Mesothelial cell of epicardium (in vitro differentiated cells): ENCODE measurements around the gene C6orf132. TPM values are rescaled to one million over a fixed set of nuclear protein-coding genes. Genes with fewer than 3 reads are reported as not detected.

ENCODE experiments used
- DNase-seq, 2 experiments: peaks; one replicate each; pipeline ENCODE4 v3.0.0; 2021; ENCODE audit warnings: low spot score in 2 of 2; ENCODE audit not compliant: unreplicated experiment in 2 of 2
- H3K27ac Mint-ChIP-seq: 2 replicates; pipeline ENCODE4 v1.8.0; 2021; ENCODE audit warnings: mixed read lengths
- H3K27me3 Mint-ChIP-seq: 2 replicates; pipeline ENCODE4 v1.8.0; 2021; ENCODE audit warnings: low read depth, mixed read lengths
- H3K36me3 Mint-ChIP-seq: 2 replicates; pipeline ENCODE4 v1.8.0; 2021; ENCODE audit warnings: mixed read lengths
- H3K4me1 Mint-ChIP-seq: 2 replicates; pipeline ENCODE4 v1.8.0; 2021; ENCODE audit warnings: mixed read lengths
- H3K4me3 Mint-ChIP-seq: 2 replicates; pipeline ENCODE4 v1.8.0; 2021; ENCODE audit warnings: mild to moderate bottlenecking, moderate library complexity, mixed read lengths
- H3K9me3 Mint-ChIP-seq: 2 replicates; pipeline ENCODE4 v1.8.0; 2021; ENCODE audit warnings: mixed read lengths
- total RNA-seq: library from RNA; stranded (reverse); gene quantifications from 3 replicates; pipeline ENCODE4 v1.2.1, GENCODE V29; 2021
- TF ChIP-seq, protein P1 (sequence below): fragments of 200-600 bp; sonication (generic); IDR thresholded peaks from one replicate; pipeline ENCODE4 v1.5.0; 2021; ENCODE audit warnings: antibody characterized with exemption; ENCODE audit not compliant: unreplicated experiment

The C6orf132 gene
- total RNA-seq, 1 donor from 2014 or later: 22.4 TPM

- H3K27me3 Mint-ChIP-seq: no peaks in the 10 kb centered on the region
- peak overlapping the region; percentile 19 for H3K27ac Mint-ChIP-seq
- H3K36me3 Mint-ChIP-seq: peaks cover 29% of the 10 kb centered on the region
- TF ChIP-seq, protein P1, sequence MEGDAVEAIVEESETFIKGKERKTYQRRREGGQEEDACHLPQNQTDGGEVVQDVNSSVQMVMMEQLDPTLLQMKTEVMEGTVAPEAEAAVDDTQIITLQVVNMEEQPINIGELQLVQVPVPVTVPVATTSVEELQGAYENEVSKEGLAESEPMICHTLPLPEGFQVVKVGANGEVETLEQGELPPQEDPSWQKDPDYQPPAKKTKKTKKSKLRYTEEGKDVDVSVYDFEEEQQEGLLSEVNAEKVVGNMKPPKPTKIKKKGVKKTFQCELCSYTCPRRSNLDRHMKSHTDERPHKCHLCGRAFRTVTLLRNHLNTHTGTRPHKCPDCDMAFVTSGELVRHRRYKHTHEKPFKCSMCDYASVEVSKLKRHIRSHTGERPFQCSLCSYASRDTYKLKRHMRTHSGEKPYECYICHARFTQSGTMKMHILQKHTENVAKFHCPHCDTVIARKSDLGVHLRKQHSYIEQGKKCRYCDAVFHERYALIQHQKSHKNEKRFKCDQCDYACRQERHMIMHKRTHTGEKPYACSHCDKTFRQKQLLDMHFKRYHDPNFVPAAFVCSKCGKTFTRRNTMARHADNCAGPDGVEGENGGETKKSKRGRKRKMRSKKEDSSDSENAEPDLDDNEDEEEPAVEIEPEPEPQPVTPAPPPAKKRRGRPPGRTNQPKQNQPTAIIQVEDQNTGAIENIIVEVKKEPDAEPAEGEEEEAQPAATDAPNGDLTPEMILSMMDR: peak; percentile 81
- peak; percentile 52 to 88 for DNase-seq
- H3K4me3 Mint-ChIP-seq: no peak overlapping the region
- no peaks in the 10 kb centered on the region for H3K9me3 Mint-ChIP-seq
- H3K4me1 Mint-ChIP-seq: peaks cover 2% of the 10 kb centered on the region
Observed at GRCh38 chr6:42075159-42075838, 67.1 kb downstream of the C6orf132 start.

GRCh38 chr6:42073287-42073686 lies 69.1 kb downstream of the C6orf132 start:
- no peak overlapping the region for H3K27ac Mint-ChIP-seq

DNA sequence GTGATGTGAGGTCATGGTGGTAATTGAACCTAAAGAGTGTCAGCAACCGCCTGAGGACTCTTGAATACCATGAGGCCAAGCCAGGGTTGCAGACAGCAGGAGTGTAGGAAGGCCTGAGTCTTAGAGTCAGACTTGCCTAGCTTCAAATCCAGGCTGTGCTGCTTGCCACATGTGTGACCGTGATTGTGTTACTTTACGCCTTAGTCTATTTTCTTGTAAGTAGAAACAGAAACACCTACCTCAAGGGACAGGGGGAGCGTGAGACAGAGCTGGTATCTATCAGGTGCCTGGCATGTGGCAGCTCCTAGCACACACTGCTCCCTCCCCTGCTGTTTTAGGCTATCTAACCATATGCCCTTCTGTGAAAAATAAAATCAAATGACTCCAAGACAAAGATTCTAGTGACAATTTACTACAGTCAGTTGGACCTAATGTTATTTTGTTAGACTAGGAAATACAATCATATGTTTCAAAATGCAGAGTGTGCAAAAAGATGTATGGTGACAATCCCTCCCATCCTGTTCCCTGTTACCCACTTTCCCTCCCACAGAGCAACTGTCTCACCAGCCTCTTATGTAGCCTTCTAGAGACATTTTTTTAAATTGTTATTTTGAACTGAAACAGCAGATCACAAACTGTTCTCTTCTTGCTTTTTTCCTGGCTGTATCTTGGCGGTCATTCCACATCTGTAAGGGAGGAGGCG lies 70.4 kb downstream of the C6orf132 start:
- TF ChIP-seq, protein P1: no peak
- Mint-ChIP-seq H3K4me1 (peaks cover 2% of the 10 kb centered on the region), H3K27me3 (no peaks in the 10 kb centered on the region), H3K27ac (no peak overlapping the region), H3K9me3 (no peaks in the 10 kb centered on the region), H3K4me3 (no peak overlapping the region), H3K36me3 (peaks cover 19% of the 10 kb centered on the region)
- no peak for DNase-seq

More at GRCh38 chr6:42073287-42073686, 69.1 kb downstream of the C6orf132 start:
- TF ChIP-seq, protein P1: no peak
- no peak overlapping the region for H3K4me3 Mint-ChIP-seq
- peaks cover 2% of the 10 kb centered on the region for H3K4me1 Mint-ChIP-seq
- peaks cover 24% of the 10 kb centered on the region for H3K36me3 Mint-ChIP-seq
- no peaks in the 10 kb centered on the region for H3K9me3 Mint-ChIP-seq
- no peak for DNase-seq
- no peaks in the 10 kb centered on the region for H3K27me3 Mint-ChIP-seq

- DNase-seq: no peak
- peaks cover 20% of the 10 kb centered on the region for H3K36me3 Mint-ChIP-seq
- H3K27ac Mint-ChIP-seq: no peak overlapping the region
- no peaks in the 10 kb centered on the region for H3K4me1 Mint-ChIP-seq
- no peaks in the 10 kb centered on the region for H3K9me3 Mint-ChIP-seq
- no peak overlapping the region for H3K4me3 Mint-ChIP-seq
- TF ChIP-seq, protein P1: no peak
- no peaks in the 10 kb centered on the region for H3K27me3 Mint-ChIP-seq
Observed at GRCh38 chr6:42068872-42069522, 73.4 kb downstream of the C6orf132 start.

DNA sequence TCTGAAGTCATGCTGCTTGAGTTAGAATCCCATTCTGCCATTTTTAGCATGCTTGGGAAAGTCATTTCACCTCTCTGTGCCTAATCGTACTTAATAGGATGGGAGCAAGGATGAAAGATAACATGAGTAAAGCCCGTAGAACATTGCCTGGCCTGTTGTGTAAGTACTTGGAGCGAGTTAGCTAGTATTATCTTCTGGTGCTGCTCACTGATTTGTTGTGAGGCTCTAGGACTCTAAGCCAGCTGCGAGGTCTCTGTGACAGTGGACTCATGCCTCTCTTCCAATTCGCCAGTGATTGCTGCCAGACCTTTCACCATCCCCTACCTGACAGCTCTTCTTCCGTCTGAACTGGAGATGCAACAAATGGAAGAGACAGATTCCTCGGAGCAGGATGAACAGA lies 74.2 kb downstream of the C6orf132 start:
- Mint-ChIP-seq H3K27me3 (no peaks in the 10 kb centered on the region), H3K36me3 (peaks cover 22% of the 10 kb centered on the region), H3K4me1 (no peaks in the 10 kb centered on the region), H3K27ac (no peak overlapping the region), H3K9me3 (no peaks in the 10 kb centered on the region), H3K4me3 (no peak overlapping the region)
- DNase-seq: no peak
- TF ChIP-seq, protein P1: no peak
